ENCODE results near the gene FCF1. TPM values are rescaled to one million over a fixed set of nuclear protein-coding genes. Genes with fewer than 3 reads are reported as not detected.

The FCF1 gene
- total and polyA plus RNA-seq, 2 of the 4 experiments (the other 2 are of a cell fraction), result 37.1 to 45.5 TPM

DNA sequence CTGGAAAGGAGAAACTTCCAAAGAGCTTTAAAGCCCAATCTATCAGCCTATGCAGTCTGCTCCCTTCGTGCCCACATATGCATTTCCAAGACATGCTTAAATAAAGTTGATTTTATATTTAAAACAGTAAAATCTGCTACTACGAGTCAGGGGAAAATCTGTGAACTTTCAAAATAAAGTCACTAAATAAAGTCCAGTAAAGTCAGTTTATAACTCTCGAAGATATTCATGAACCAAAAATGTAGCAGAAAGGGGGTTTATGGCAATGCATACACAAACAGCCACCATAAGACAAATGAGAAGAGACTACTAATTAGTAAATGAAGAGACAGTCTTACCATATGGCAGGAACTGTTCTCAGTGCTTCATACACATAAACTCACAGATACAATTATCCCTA, 19.8 kb upstream of the FCF1 start:
- Histone ChIP-seq H2AFZ (replicated peaks; ENCODE audit: low read length, poor library complexity) (no peak overlapping the region), H3K4me3 (ENCODE audit: insufficient read depth, low read depth, low read length) (no peak overlapping the region), H3K36me3 (ENCODE audit: control insufficient read depth, insufficient read depth, low read length) (peaks cover 12% of the 10 kb centered on the region), H3K56ac (ENCODE audit: extremely low read depth, insufficient read depth, low read length) (no peak overlapping the region), H2BK15ac (ENCODE audit: low read depth, low read length) (no peak overlapping the region), H4K8ac (ENCODE audit: low read depth in 2 of 2, low read length in 2 of 2) (no peak overlapping the region), H2BK20ac (ENCODE audit: low read depth, low read length) (no peak overlapping the region), H4K5ac (ENCODE audit: low read depth, low read length) (no peak overlapping the region), H3K9me3 (ENCODE audit: control insufficient read depth, insufficient read depth, low read length) (no peaks in the 10 kb centered on the region), H4K20me1 (ENCODE audit: insufficient read depth, low read length) (peaks cover 17% of the 10 kb centered on the region; the same call in 1 of the 2 replicates), H3K9ac (ENCODE audit: low read depth, low read length) (no peak overlapping the region), H3K27ac (ENCODE audit: insufficient read depth, low read length) (no peak overlapping the region), H3K9me1 (ENCODE audit: insufficient read depth, low read length) (peaks cover 20% of the 10 kb centered on the region), H2BK120ac (ENCODE audit: low read depth, low read length) (no peak overlapping the region), H3K23ac (ENCODE audit: low read depth, low read length) (no peak overlapping the region), H3K4ac (ENCODE audit: low read depth, low read length) (no peak overlapping the region), H3K14ac (replicated peaks; ENCODE audit: low read depth, low read length) (no peak overlapping the region), H3K4me1 (ENCODE audit: control insufficient read depth, insufficient read depth, low read length) (peaks cover 10% of the 10 kb centered on the region), H2BK5ac (ENCODE audit: low read depth, low read length, poor library complexity, severe bottlenecking) (no peak overlapping the region), H3K27me3 (ENCODE audit: control insufficient read depth, insufficient read depth, low read length) (no peaks in the 10 kb centered on the region), H4K91ac (ENCODE audit: insufficient read depth, low read depth, low read length) (no peak overlapping the region), H3K4me2 (ENCODE audit: low read depth, low read length) (no peak overlapping the region), H2AK5ac (ENCODE audit: low read depth, low read length) (no peak overlapping the region), H2AK9ac (replicated peaks; ENCODE audit: low read depth, low read length, poor library complexity) (no peak overlapping the region), H3K18ac (ENCODE audit: low read depth, low read length) (no peak overlapping the region), H3K79me1 (ENCODE audit: low read depth in 1 of 2, low read length in 2 of 2) (peaks cover 39 to 66% of the 10 kb centered on the region in 2 experiments)
- in situ Hi-C loops (cut with MboI; ENCODE audit: low sequenced_read_pairs) (no loop called here), dilution Hi-C loops (cut with HindIII; ENCODE audit: low sequenced_read_pairs, unreplicated experiment) (no loop called here), intact Hi-C loops (cut with micrococcal nuclease) (no loop called here)
- ATAC-seq (ENCODE audit: low read depth) (no peak), DNase-seq (no peak)
- no peak for TF ChIP-seq MAFK (IDR thresholded peaks at IDR 0.05; ENCODE audit: low read depth, low read length)
- TF ChIP-seq NFE2L2 (IDR thresholded peaks at IDR 0.05; ENCODE audit: low read depth, low read length), result no peak
- TF ChIP-seq MXI1 (IDR thresholded peaks at IDR 0.05; ENCODE audit: borderline replicate concordance, low read depth, low read length), result no peak
- no peak for TF ChIP-seq FOS (IDR thresholded peaks at IDR 0.05; ENCODE audit: low read depth, low read length)
- TF ChIP-seq RAD21 (IDR thresholded peaks at IDR 0.05; ENCODE audit: low read length), result no peak
- BruUV-seq (replicated peaks), result no TSS peak
- CTCF ChIA-PET, result no interaction called here
- POLR2A ChIA-PET (ENCODE audit: unreplicated experiment), result no interaction called here
- WGBS, 2 experiments (ENCODE audit: extremely low coverage in 2 of 2, insufficient read length in 1 of 2), result no CpG with 5 or more reads among the region's 3 CpGs
